ENCODE data around the gene LRRTM4. TPM values are rescaled to one million over a fixed set of nuclear protein-coding genes. Genes with fewer than 3 reads are reported as not detected.

Gene LRRTM4
- total and polyA plus RNA-seq, 10 of the 15 experiments (the other 5 are each of a cell fraction or from before 2014, with no cell fraction given) = 0.01 to 1.0 TPM; not detected in 8

- no TSS peak for BruUV-seq (replicated peaks)
- H3K4me1 ChIP-seq (ENCODE audit: control insufficient read depth, insufficient read depth, low read length) = no peaks in the 10 kb centered on the region
- H3K4me2 ChIP-seq (ENCODE audit: control insufficient read depth, insufficient read depth) = no peak overlapping the region
- no peak overlapping the region for H3K27ac ChIP-seq (ENCODE audit: control insufficient read depth, insufficient read depth)
- ChIA-PET SMC1A (ENCODE audit: uncharacterized antibody, unreplicated experiment) (interaction anchor here (1.0 kb wide), 1 partner anchor 13 kb away, joined by 3 read pairs; no protein-coding TSS in a partner anchor), POLR2A (no interaction called here), RAD21 (ENCODE audit: unreplicated experiment) (no interaction called here), CTCF (no interaction called here)
- no peak overlapping the region for H2AFZ ChIP-seq (ENCODE audit: control insufficient read depth, low read depth, low read length)
- no peak overlapping the region for H3K4me3 ChIP-seq
- no peaks in the 10 kb centered on the region for H3K36me3 ChIP-seq (ENCODE audit: control insufficient read depth in 2 of 2, insufficient read depth in 2 of 2, low read length in 1 of 2)
- ATAC-seq = no peak
- intact Hi-C loops (cut with micrococcal nuclease; ENCODE audit: unreplicated experiment) = no loop called here
- DNase-seq (ENCODE audit: low read depth, low spot score) = no peak
- WGBS (ENCODE audit: insufficient coverage, insufficient replicate concordance, low lambda C conversion rate, missing lambda C conversion rate) = 24% methylated on average over 2 of the region's 2 CpGs
- no peaks in the 10 kb centered on the region for H3K79me2 ChIP-seq (ENCODE audit: control insufficient read depth, insufficient read depth, low read length)
- no peaks in the 10 kb centered on the region for H4K20me1 ChIP-seq (ENCODE audit: control insufficient read depth, insufficient read depth)
- H3K9ac ChIP-seq (ENCODE audit: control insufficient read depth, insufficient read depth, low read length) = no peak overlapping the region
- in situ Hi-C loops (cut with MboI) = no loop called here
- H3K27me3 ChIP-seq (replicated peaks in 1 of 2; ENCODE audit: control insufficient read depth in 2 of 2, insufficient read depth in 2 of 2, low read length in 1 of 2) = no peaks in the 10 kb centered on the region
- H3K9me3 ChIP-seq (replicated peaks; ENCODE audit: control insufficient read depth, insufficient read depth, low read length) = no peaks in the 10 kb centered on the region
- FAIRE-seq = no peak
- TF ChIP-seq TCF12 (IDR thresholded peaks at IDR 0.05; ENCODE audit: low read depth, low read length) (no peak), NFYB (IDR thresholded peaks at IDR 0.05; ENCODE audit: insufficient read depth, low read depth, low read length) (no peak), NFXL1 (IDR thresholded peaks at IDR 0.05; ENCODE audit: borderline replicate concordance) (no peak), ZBTB4 (CRISPR knock-in tag; IDR thresholded peaks at IDR 0.05) (no peak), MXI1 (IDR thresholded peaks at IDR 0.05; ENCODE audit: low read depth, low read length) (no peak), PBX3 (IDR thresholded peaks at IDR 0.05; ENCODE audit: insufficient replicate concordance, low read depth, low read length) (no peak), MYB (IDR thresholded peaks at IDR 0.05; ENCODE audit: borderline replicate concordance, low read depth, low read length) (no peak), NBN (IDR thresholded peaks at IDR 0.05) (no peak), EZH2 (IDR thresholded peaks at IDR 0.05; ENCODE audit: borderline replicate concordance, control insufficient read depth, low read depth, low read length) (no peak), PRDM15 (CRISPR knock-in tag; IDR thresholded peaks at IDR 0.05) (no peak), NKRF (conservative IDR thresholded peaks at IDR 0.05) (no peak), NR2C2 (IDR thresholded peaks at IDR 0.05; ENCODE audit: borderline replicate concordance, control insufficient read depth, insufficient read length, low read depth) (no peak), POLR2AphosphoS5 (IDR thresholded peaks at IDR 0.05; ENCODE audit: low read length) (no peak), SMAD1 (IDR thresholded peaks at IDR 0.05; ENCODE audit: low read depth, partially characterized antibody) (no peak)
These were observed 422.2 kb downstream of the LRRTM4 start for GRCh38 chr2:77099961-77100360.

All from GM12878 (cell line).